PFSK-1 (cell line): ENCODE measurements around the gene CTDSP1.

ENCODE experiments used
- FOXP2 ChIP-seq: optimal IDR thresholded peaks from 2 replicates; pipeline ENCODE3; 2011; ENCODE audit warnings: borderline replicate concordance, control low read depth, inconsistent platforms; ENCODE audit not compliant: insufficient read depth; ENCODE audit errors: extremely low read length, extremely low read depth
- POLR2AphosphoS5 ChIP-seq: IDR thresholded peaks from 2 replicates; pipeline ENCODE4 v1.6.1; 2012; ENCODE audit warnings: low read depth, mild to moderate bottlenecking, control low read depth, low read length, moderate library complexity
- SIN3A ChIP-seq: IDR thresholded peaks from 2 replicates; pipeline ENCODE4 v1.6.1; 2012; ENCODE audit warnings: mild to moderate bottlenecking, low read length, moderate library complexity, borderline replicate concordance; ENCODE audit not compliant: insufficient read depth
- TAF1 ChIP-seq: IDR thresholded peaks from 2 replicates; pipeline ENCODE4 v1.6.1; 2012; ENCODE audit warnings: low read length, control low read depth, borderline replicate concordance; ENCODE audit not compliant: insufficient read depth
- TF ChIP-seq, protein P1 (sequence below), 2 experiments: IDR thresholded peaks; 2 replicates each; pipeline versions ENCODE4 v1.6.1 to v1.8.0; 2011 to 2012; ENCODE audit warnings: low read depth in 2 of 2, low read length in 2 of 2, control low read depth in 1 of 2, inconsistent platforms in 1 of 2, mild to moderate bottlenecking in 1 of 2, moderate library complexity in 1 of 2; ENCODE audit not compliant: insufficient read depth in 1 of 2

Gene CTDSP1

DNA sequence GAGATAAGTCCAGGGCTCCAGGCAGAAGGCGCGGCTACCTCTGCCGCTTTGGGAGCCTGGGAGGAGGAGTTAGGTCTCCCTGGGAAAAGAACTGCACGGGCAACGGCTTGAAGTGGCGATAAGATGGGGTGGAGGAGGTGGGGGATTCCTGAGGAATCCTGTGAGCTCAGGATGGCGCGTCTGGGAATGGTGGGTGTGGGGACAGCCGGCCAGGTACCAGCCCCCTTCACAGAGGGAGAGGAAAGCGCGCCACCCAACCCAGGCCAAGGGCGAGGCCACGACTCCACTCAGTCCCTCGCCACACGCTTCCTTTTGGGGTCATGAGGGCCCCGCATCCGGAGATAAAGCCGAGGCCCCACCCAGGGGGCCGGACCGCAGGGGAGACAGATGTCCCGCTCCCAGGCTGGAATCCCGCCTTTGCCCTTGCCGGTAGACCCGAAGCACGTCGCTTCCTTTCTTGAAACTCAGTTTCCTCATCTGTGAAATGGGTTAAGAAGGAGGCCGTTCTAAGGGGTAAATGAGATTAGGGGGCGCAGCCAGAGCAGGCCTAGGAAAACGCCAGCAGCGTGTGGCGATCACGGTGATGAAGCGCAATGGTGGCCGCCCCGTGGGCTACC, 1.7 kb upstream of the CTDSP1 start:
- TF ChIP-seq, protein P1, sequence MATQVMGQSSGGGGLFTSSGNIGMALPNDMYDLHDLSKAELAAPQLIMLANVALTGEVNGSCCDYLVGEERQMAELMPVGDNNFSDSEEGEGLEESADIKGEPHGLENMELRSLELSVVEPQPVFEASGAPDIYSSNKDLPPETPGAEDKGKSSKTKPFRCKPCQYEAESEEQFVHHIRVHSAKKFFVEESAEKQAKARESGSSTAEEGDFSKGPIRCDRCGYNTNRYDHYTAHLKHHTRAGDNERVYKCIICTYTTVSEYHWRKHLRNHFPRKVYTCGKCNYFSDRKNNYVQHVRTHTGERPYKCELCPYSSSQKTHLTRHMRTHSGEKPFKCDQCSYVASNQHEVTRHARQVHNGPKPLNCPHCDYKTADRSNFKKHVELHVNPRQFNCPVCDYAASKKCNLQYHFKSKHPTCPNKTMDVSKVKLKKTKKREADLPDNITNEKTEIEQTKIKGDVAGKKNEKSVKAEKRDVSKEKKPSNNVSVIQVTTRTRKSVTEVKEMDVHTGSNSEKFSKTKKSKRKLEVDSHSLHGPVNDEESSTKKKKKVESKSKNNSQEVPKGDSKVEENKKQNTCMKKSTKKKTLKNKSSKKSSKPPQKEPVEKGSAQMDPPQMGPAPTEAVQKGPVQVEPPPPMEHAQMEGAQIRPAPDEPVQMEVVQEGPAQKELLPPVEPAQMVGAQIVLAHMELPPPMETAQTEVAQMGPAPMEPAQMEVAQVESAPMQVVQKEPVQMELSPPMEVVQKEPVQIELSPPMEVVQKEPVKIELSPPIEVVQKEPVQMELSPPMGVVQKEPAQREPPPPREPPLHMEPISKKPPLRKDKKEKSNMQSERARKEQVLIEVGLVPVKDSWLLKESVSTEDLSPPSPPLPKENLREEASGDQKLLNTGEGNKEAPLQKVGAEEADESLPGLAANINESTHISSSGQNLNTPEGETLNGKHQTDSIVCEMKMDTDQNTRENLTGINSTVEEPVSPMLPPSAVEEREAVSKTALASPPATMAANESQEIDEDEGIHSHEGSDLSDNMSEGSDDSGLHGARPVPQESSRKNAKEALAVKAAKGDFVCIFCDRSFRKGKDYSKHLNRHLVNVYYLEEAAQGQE (IDR thresholded peaks at IDR 0.05; ENCODE audit: insufficient read depth in 1 of 2, low read depth in 2 of 2, low read length in 2 of 2): no peak
- TF ChIP-seq TAF1: no peak

DNA sequence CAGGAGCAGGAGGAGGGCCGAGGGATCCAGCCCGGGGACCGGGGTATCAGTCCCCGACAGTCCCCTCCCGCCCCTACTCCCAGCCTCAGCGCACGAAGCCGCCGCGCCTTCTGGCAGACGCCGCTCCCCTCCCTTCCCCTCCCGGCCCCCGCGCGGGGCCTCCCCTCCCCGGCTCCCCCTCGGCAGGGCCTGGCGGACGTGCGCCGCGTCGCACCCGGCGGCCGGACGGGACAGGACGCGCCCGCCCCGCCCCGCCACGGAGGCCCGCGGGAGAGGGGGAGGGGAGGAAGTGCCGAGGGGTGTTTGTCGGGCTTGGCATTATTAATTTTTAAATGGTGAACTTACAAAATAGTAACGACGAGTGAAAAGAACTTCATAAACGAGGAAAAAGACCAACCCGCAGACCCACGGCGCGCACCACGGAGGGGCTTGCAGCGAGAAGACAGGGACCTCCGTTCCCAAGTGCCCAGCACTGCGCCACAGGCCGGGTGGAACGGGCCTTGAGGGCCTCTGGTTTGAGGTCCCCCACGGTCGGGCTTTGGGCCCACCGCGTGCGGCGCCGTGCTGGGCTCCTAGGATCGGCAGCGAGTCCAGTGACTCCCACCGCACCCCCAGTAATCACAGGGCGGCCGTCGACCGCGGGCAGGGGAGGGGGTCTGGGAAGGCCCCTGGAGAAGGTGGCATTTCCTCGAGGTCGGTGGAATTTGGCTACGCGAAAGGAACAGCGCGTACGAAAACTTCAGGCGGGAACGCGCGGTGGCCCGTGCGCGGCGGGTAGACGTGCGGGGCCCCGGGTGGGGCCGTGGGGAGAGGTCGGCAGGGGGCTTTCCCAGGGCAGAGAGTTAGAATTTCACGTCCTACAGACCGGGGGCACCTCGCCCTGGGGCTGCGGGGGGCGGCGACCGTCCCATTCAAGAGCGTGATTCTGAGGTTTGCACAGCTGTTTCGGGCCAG, 954 bp upstream of the CTDSP1 start:
- no peak for TF ChIP-seq FOXP2
- TF ChIP-seq TAF1: no peak
- no peak for TF ChIP-seq SIN3A
- TF ChIP-seq POLR2AphosphoS5: no peak
- TF ChIP-seq, protein P1 (IDR thresholded peaks at IDR 0.05; ENCODE audit: insufficient read depth in 1 of 2, low read depth in 2 of 2, low read length in 2 of 2): no peak

GRCh38 chr2:218400167-218400929, 680 bp downstream of the CTDSP1 start:
- TF ChIP-seq TAF1 (no peak), SIN3A (no peak), POLR2AphosphoS5 (no peak)
- TF ChIP-seq, protein P1 (IDR thresholded peaks at IDR 0.05; ENCODE audit: insufficient read depth in 1 of 2, low read depth in 2 of 2, low read length in 2 of 2): no peak

DNA sequence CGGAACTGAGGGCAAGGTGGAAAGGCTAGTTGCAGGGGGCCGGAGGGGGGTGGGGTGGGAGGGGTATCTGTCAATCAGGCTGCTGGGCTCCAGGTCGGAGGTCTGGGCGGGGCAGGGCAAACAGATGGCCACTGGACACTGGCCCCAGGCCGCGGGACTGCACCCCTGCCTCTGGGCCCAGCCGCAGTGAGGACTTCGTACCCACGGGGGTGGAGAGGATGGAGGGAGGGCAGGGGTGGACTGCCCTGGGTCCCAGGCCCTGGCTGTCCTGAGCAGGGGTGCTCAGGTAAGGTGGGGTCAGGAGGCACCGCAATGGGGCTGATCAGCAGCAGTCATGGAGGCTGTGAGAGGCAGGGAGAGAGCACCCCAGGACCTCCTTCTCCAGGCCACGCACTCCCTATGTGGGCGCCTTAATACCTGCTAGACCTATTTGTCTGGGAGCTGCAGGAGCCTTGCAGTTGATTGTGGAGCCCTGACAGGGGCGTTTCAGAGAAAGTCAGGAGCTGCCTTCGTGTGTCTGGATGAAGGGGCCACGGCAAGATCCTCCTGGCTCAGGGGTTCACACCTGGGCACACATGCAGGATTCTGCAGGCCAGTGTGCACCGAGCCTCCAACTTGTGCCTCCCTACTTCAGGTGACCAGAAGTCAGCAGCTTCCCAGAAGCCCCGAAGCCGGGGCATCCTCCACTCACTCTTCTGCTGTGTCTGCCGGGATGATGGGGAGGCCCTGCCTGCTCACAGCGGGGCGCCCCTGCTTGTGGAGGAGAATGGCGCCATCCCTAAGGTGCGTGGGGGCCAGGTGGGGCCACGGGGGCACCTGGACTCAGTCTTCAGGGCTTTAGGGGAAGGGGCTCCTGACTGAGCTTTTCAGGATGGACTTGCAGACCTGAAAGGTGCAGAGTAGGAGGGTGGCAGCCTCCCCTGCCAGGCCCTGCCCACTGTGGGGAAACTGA, 1.5 kb downstream of the CTDSP1 start:
- TF ChIP-seq TAF1 (no peak), FOXP2 (no peak), POLR2AphosphoS5 (no peak), SIN3A (no peak)
- TF ChIP-seq, protein P1 (IDR thresholded peaks at IDR 0.05; ENCODE audit: insufficient read depth in 1 of 2, low read depth in 2 of 2, low read length in 2 of 2): no peak
